Fibroblast of the aortic adventitia (primary cell): ENCODE data around the gene IL12RB1. TPM values are rescaled to one million over a fixed set of nuclear protein-coding genes. Genes with fewer than 3 reads are reported as not detected.
A peak's percentile ranks its signal among the peaks of the same experiment; 100 is the strongest.
"Not testable (repeated sequence)": the region's sequence is repeated elsewhere in the genome, so short reads cannot be mapped to it uniquely, and the experiment has no call there.

Experiments used
- DNase-seq: peaks from one replicate; pipeline ENCODE4 v3.0.0-alpha.2; 2010; ENCODE audit warnings: low read depth
- H3K4me3 ChIP-seq: 2 replicates; pipeline ENCODE4 v1.5.1; 2011; ENCODE audit warnings: low read depth, mild to moderate bottlenecking, control low read depth, low read length, moderate library complexity
- total RNA-seq: library from RNA; depleted of rRNA; stranded (reverse); fragments of >200 nt; gene quantifications from 2 replicates; pipeline ENCODE4 v1.2.3, GENCODE V29; 2012; ENCODE audit warnings: low replicate concordance
- TF ChIP-seq, protein P1 (sequence below): IDR thresholded peaks from 2 replicates; pipeline ENCODE4 v1.5.1; 2011; ENCODE audit warnings: mild to moderate bottlenecking, low read length, control low read depth, inconsistent platforms; ENCODE audit not compliant: insufficient read depth

The IL12RB1 gene
- total RNA-seq, 1 donor: not detected

DNA sequence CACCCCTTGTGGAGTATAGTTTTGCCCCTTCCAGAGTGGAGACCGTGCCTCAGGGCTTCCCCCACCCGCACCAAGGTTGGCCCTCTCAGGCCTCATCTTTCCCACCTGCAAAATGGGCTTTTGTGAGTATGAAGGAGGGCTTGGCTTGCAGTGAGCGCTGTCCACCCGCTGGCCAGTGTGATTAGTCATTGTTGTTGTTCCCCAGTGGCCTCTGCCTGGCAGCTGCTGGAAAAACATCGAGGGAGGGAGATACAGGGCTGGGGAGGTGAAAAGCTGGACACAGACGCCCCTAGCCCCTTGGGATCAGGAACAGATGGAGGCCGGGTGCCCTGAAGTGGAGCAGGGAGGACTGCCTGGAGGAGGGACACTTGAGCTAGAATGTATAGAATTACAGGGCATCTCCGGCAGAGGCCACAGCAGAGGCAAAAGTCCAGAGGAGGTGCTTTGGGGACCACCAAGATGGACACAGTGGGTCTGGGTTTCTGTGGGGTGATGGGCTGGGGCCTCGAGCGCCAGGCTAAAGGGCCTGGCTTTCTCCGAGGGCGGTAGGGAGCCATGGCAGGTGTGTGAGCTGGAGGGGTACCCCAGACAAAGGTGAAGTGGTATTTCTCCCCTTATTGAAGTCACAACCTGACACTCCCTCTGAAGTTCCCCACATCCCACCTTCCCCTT, 3.9 kb upstream of the IL12RB1 start:
- DNase-seq: peak; percentile 30
- TF ChIP-seq, protein P1, sequence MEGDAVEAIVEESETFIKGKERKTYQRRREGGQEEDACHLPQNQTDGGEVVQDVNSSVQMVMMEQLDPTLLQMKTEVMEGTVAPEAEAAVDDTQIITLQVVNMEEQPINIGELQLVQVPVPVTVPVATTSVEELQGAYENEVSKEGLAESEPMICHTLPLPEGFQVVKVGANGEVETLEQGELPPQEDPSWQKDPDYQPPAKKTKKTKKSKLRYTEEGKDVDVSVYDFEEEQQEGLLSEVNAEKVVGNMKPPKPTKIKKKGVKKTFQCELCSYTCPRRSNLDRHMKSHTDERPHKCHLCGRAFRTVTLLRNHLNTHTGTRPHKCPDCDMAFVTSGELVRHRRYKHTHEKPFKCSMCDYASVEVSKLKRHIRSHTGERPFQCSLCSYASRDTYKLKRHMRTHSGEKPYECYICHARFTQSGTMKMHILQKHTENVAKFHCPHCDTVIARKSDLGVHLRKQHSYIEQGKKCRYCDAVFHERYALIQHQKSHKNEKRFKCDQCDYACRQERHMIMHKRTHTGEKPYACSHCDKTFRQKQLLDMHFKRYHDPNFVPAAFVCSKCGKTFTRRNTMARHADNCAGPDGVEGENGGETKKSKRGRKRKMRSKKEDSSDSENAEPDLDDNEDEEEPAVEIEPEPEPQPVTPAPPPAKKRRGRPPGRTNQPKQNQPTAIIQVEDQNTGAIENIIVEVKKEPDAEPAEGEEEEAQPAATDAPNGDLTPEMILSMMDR: no peak
- H3K4me3 ChIP-seq: no peak overlapping the region

DNA sequence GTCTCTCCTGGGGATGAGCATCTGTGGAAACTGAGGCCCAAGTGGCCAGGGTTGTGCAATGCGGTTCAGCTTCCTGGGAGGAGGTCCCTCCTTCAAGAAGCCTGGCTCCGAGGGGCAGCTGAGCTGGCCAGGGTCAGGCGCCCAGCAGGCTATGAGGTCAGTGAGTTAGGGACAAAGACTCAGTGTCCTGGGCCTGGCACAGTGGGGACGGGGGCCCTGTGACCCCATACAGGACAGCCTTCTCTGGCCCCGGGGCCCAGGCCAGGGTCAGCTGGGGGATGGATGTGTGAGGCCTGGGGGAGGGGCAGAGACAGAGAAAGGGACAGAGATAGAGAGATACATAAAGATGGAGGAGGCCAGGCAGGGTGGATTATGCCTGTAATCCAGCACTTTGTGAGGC, 3.0 kb upstream of the IL12RB1 start:
- DNase-seq: no peak
- TF ChIP-seq, protein P1: no peak
- H3K4me3 ChIP-seq: no peak overlapping the region

DNA sequence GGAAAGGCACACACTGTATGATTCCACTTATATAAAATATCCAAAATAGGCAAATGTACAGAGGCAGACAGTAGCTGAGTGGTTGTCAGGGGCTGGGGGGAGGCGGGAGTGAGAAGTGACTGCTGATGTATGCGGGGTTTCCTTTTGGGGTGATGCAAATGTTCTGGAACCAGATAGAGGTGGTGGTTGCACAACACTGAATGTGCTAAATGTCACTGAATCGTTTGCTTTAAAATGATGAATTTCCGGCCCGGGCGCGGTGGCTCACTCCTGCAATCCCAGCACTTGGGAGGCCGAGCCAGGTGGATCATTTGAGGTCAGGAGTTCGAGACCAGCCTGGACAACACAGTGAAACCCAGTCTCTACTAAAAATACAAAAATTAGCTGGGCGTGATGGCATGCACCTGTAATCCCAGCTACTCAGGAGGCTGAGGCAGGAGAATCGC, 2.4 kb upstream of the IL12RB1 start:
- H3K4me3 ChIP-seq: not testable (repeated sequence)
- DNase-seq: peak; percentile 46

DNA sequence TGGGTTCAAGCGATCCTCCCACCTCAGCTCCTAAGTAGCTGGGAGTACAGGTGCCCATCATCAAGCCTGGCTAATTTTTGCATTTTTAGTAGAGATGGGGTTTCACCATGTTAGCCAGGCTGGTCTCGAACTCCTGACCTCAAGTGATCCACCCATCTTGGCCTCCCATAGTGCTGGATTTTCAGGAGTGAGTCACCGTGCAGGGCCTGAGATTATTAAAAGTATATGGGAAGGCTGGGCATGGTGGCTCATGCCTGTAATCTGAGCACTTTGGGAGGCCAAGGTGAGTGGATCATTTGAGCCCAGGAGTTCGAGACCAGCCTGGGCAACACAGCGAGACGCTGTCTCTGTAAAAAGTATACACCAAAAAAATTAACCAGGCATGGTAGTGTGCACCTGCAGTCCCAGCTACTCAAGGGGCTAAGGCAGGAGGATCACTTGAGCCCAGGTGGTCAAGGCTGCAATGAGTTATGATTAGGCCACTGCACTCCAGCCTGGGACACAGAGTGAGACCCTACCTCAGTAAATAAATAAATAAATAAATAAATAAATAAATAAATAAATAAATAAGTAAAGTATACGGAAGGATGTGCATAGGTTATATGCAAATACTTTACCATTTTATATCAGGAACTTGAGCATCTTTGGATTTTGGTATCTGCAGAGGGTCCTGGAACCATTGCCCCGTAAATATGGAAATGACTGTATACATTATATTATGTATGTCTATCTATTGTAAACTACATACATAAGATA, 854 bp downstream of the IL12RB1 start:
- no peak overlapping the region for H3K4me3 ChIP-seq
- TF ChIP-seq, protein P1: no peak
- DNase-seq: no peak

GRCh38 chr19:18083929-18084684, 2.6 kb downstream of the IL12RB1 start:
- TF ChIP-seq, protein P1: no peak
- H3K4me3 ChIP-seq: no peak overlapping the region
- no peak for DNase-seq

GRCh38 chr19:18074192-18074591, 12.5 kb downstream of the IL12RB1 start:
- TF ChIP-seq, protein P1: no peak
- DNase-seq: no peak
- no peak overlapping the region for H3K4me3 ChIP-seq

- TF ChIP-seq, protein P1: no peak
- DNase-seq: no peak
- H3K4me3 ChIP-seq: no peak overlapping the region
Measured at GRCh38 chr19:18073197-18073596, 13.5 kb downstream of the IL12RB1 start.
